Heart left ventricle (tissue), 13 donors: Measurements from ENCODE around the gene FAM180A.

Experiments used
- CTCF ChIP-seq, 12 donors: fragments of 200-600 bp; sonication (generic) in 4 of 12; IDR thresholded peaks; one replicate each; pipeline versions ENCODE4 v1.5.0 to v1.8.0; 2018 to 2022; ENCODE audit warnings: antibody characterized with exemption in 12 of 12, mild to moderate bottlenecking in 5 of 12
- POLR2A ChIP-seq, 2 donors: fragments of 450-650 bp; IDR thresholded peaks; one replicate each; pipeline ENCODE4 v1.6.1; 2017; ENCODE audit warnings: antibody characterized with exemption in 2 of 2, mild to moderate bottlenecking in 2 of 2, moderate library complexity in 2 of 2
- donor health status: ischemic (EF 13 %, LVEDD 7.1; RV severe dilation, severe dysfunction).
- donor health status: DM: no; HTN: yes; CAD: no.
- donor health status: DM: no; HTN: no; CAD: no.
- donor health status: ischemic (EF 25% LVEDD 6.9; RV normal size, moderate dysfunction).
- donor health status: ischemic (EF 25% LVEDD 5.7; RV mildly dilated, moderate dysfunction).
- donor health status: ischemic (EF 35%, LVEDD 5.7; RV mildly dilated, moderate dysfunction).
- donor health status: nonischemic (EF 11% LVEDD 7.7; RV severe dilation, severe dysfunction).
- donor health status: DM: yes; HTN: yes; CAD: no.
- donor health status: PGD.
- donor health status: ischemic (EF 29% LVEDD 5.4; RV normal size, mild dysfunction).
- donor health status: nonischemic (EF 23%, LVEDD 6.1; RV moderate dilation, normal function).

- TF ChIP-seq CTCF (IDR thresholded peaks at IDR 0.05) (no peak), POLR2A (IDR thresholded peaks at IDR 0.05) (no peak)
These were observed 47.4 kb upstream of the FAM180A start for GRCh38 chr7:135795846-135796570.
